Lung (tissue), 12 donors: ENCODE results near the gene MPV17. TPM values are rescaled to one million over a fixed set of nuclear protein-coding genes. Genes with fewer than 3 reads are reported as not detected.

Experiments used
- ATAC-seq: fragments of 200-7000 bp; cut with Tn5 transposase; one replicate; pipeline ENCODE4 v1.9.1; 2020; ENCODE audit warnings: moderate number of reproducible peaks; ENCODE audit not compliant: insufficient read depth, low FRiP score
- DNase-seq, 3 donors: peaks; one replicate each; pipeline ENCODE4 v3.0.0-alpha.2; 2013 to 2017
- H3K27ac ChIP-seq, 2 donors: one replicate each; pipeline ENCODE4 v1.5.1; 2013; ENCODE audit warnings: mild to moderate bottlenecking in 2 of 2, moderate library complexity in 2 of 2, control low read depth in 1 of 2, inconsistent platforms in 1 of 2, low read depth in 1 of 2, low read length in 1 of 2
- H3K27me3 ChIP-seq, 3 donors: one replicate each; pipeline ENCODE4 v1.5.1; 2013; ENCODE audit warnings: low read length in 2 of 3; ENCODE audit not compliant: control insufficient read depth in 3 of 3, insufficient read depth in 3 of 3
- H3K36me3 ChIP-seq, 4 donors: one replicate each; pipeline ENCODE4 v1.5.1; 2013; ENCODE audit warnings: low read length in 4 of 4, mild to moderate bottlenecking in 1 of 4, moderate library complexity in 1 of 4; ENCODE audit not compliant: control insufficient read depth in 4 of 4, insufficient read depth in 4 of 4
- H3K4me1 ChIP-seq, 5 donors: one replicate each; pipeline ENCODE4 v1.5.1; 2013; ENCODE audit warnings: low read length in 5 of 5, mild to moderate bottlenecking in 2 of 5, moderate library complexity in 1 of 5; ENCODE audit not compliant: control insufficient read depth in 5 of 5, insufficient read depth in 5 of 5
- H3K4me3 ChIP-seq: one replicate; pipeline ENCODE4 v1.5.1; 2013; ENCODE audit warnings: mild to moderate bottlenecking, control low read depth, moderate library complexity
- H3K9ac ChIP-seq, 2 donors: one replicate each; pipeline ENCODE4 v1.5.1; 2013; ENCODE audit warnings: low read length in 2 of 2, control low read depth in 1 of 2; ENCODE audit not compliant: insufficient read depth in 1 of 2
- H3K9me3 ChIP-seq, 4 donors: one replicate each; pipeline ENCODE4 v1.5.1; 2013; ENCODE audit warnings: low read length in 3 of 4, mild to moderate bottlenecking in 1 of 4, moderate library complexity in 1 of 4; ENCODE audit not compliant: control insufficient read depth in 4 of 4, insufficient read depth in 3 of 4
- CTCF ChIP-seq: IDR thresholded peaks from 2 replicates; pipeline ENCODE4 v1.5.1; 2012; ENCODE audit warnings: mild to moderate bottlenecking; ENCODE audit errors: control extremely low read depth, extremely low read depth
- WGBS, 2 donors: extraction: QIAGEN DNeasy Blood & Tissue Kit; methylation state at CpG; one replicate each; pipeline ENCODE4 v1.1.7; 2013; 5-methylcytosine and 5-hydroxymethylcytosine counted together
- polyA plus RNA-seq, 2 donors: library from polyadenylated mRNA; stranded (reverse); fragments of 200-250 nt; gene quantifications; one replicate each; pipeline ENCODE4 v1.2.1, GENCODE V29; 2013
- total RNA-seq, 2 donors: library from RNA; depleted of rRNA in 1 of 2; stranded (reverse); fragments of >200 nt in 1 of 2; gene quantifications; one replicate each; pipeline ENCODE4 v1.2.1, GENCODE V29; 2014 to 2021
- donor health status: control.
- donor health status: control.
- donor health status: Bipolar disorder and iron deficiency.
- donor health status: healthy.
- donor health status: DM: yes; HTN: yes; CAD: no.

The MPV17 gene
- total and polyA plus RNA-seq, 4 donors, result 42.1 to 224 (median 98.7) TPM

GRCh38 chr2:27294928-27295327 is 28.0 kb downstream of the MPV17 start:
- DNase-seq (no peak), ATAC-seq (no peak)
- WGBS, 2 donors, result 81 to 89% methylated on average over 8 of the region's 8 CpGs
- no peak for TF ChIP-seq CTCF
- H3K4me3 ChIP-seq, result no peak overlapping the region
- H3K36me3 ChIP-seq, result no peaks in the 10 kb centered on the region
- H3K4me1 ChIP-seq, result peaks cover 0 to 6% (median 0%) of the 10 kb centered on the region in 5 donors
- no peak overlapping the region for H3K9ac ChIP-seq
- H3K9me3 ChIP-seq, result no peaks in the 10 kb centered on the region
- H3K27me3 ChIP-seq, result peaks cover 0 to 8% (median 7%) of the 10 kb centered on the region in 3 donors
- no peak overlapping the region for H3K27ac ChIP-seq

GRCh38 chr2:27291865-27292264 is 31.0 kb downstream of the MPV17 start:
- H3K9ac ChIP-seq, result no peak overlapping the region
- H3K9me3 ChIP-seq, result peaks cover 0 to 2% (median 0%) of the 10 kb centered on the region in 4 donors
- H3K4me3 ChIP-seq, result no peak overlapping the region
- 64 to 76% methylated on average over 6 of the region's 6 CpGs for WGBS, 2 donors
- no peak for ATAC-seq
- H3K4me1 ChIP-seq, result peaks cover 0 to 8% (median 0%) of the 10 kb centered on the region in 5 donors
- no peak for TF ChIP-seq CTCF
- H3K36me3 ChIP-seq, result no peaks in the 10 kb centered on the region
- H3K27ac ChIP-seq, result peak overlapping the region in 1 of 2 donors; percentile 49
- H3K27me3 ChIP-seq, result peaks cover 0 to 13% (median 7%) of the 10 kb centered on the region in 3 donors
- DNase-seq, result no peak

GRCh38 chr2:27290549-27290948 is 32.3 kb downstream of the MPV17 start:
- no peak for DNase-seq
- TF ChIP-seq CTCF, result no peak
- Histone ChIP-seq H3K9ac (no peak overlapping the region), H3K9me3 (peaks cover 0 to 2% (median 0%) of the 10 kb centered on the region in 4 donors), H3K4me3 (no peak overlapping the region), H3K27ac (peak overlapping the region in 1 of 2 donors; percentile 60), H3K27me3 (peaks cover 0 to 15% (median 7%) of the 10 kb centered on the region in 3 donors), H3K36me3 (no peaks in the 10 kb centered on the region), H3K4me1 (peaks cover 0 to 8% (median 0%) of the 10 kb centered on the region in 5 donors)
- WGBS, 2 donors, result 53 to 76% methylated on average over 5 of the region's 5 CpGs
- no peak for ATAC-seq

GRCh38 chr2:27288610-27289009 is 34.3 kb downstream of the MPV17 start:
- no peak for DNase-seq
- no peak overlapping the region for H3K9ac ChIP-seq
- no peak for TF ChIP-seq CTCF
- no peak for ATAC-seq
- H3K9me3 ChIP-seq, result peaks cover 0 to 2% (median 0%) of the 10 kb centered on the region in 4 donors
- no peaks in the 10 kb centered on the region for H3K36me3 ChIP-seq
- no peak overlapping the region for H3K4me3 ChIP-seq
- WGBS, 2 donors, result 29 to 33% methylated on average over 3 of the region's 3 CpGs
- peaks cover 0 to 17% (median 7%) of the 10 kb centered on the region in 3 donors for H3K27me3 ChIP-seq
- peaks cover 0 to 8% (median 0%) of the 10 kb centered on the region in 5 donors for H3K4me1 ChIP-seq
- H3K27ac ChIP-seq, result no peak overlapping the region
